ENCODE measurements around the gene SMIM11.
"Not testable (repeated sequence)": the region's sequence is repeated elsewhere in the genome, so short reads cannot be mapped to it uniquely, and the experiment has no call there.

Gene SMIM11

GRCh38 chr21:34374940-34375618 lies at the start of gene SMIM11:
SMIM11 (plus strand) TSS chr21:34375507; CDS start chr21:34379505, 3,998 bp downstream.
- not testable (repeated sequence) for DNase-seq (ENCODE audit: low read depth in 3 of 3)

GRCh38 chr21:34330055-34330454 lies 45.3 kb upstream of the SMIM11 start:
- DNase-seq (ENCODE audit: low read depth in 3 of 3) = no peak

- no peak for DNase-seq (ENCODE audit: low read depth in 3 of 3)
Observed at GRCh38 chr21:34331726-34332125, 43.6 kb upstream of the SMIM11 start.

- DNase-seq (ENCODE audit: low read depth in 3 of 3) = no peak
Observed at GRCh38 chr21:34332347-34332746, 43.0 kb upstream of the SMIM11 start.

- DNase-seq (ENCODE audit: low read depth in 3 of 3) = no peak
Observed at GRCh38 chr21:34333121-34333739, 42.1 kb upstream of the SMIM11 start.

GRCh38 chr21:34335316-34335715 lies 40.0 kb upstream of the SMIM11 start:
- DNase-seq (ENCODE audit: low read depth in 3 of 3) = no peak

- DNase-seq (ENCODE audit: low read depth in 3 of 3) = no peak
Observed at GRCh38 chr21:34336245-34336644, 39.1 kb upstream of the SMIM11 start.

GRCh38 chr21:34336756-34337391 lies 38.4 kb upstream of the SMIM11 start:
- no peak for DNase-seq (ENCODE audit: low read depth in 3 of 3)

GRCh38 chr21:34337741-34338140 lies 37.6 kb upstream of the SMIM11 start:
- no peak for DNase-seq (ENCODE audit: low read depth in 3 of 3)

GRCh38 chr21:34338226-34338625 lies 37.1 kb upstream of the SMIM11 start:
- no peak for DNase-seq (ENCODE audit: low read depth in 3 of 3)

GRCh38 chr21:34340061-34340460 lies 35.2 kb upstream of the SMIM11 start:
- no peak for DNase-seq (ENCODE audit: low read depth in 3 of 3)

GRCh38 chr21:34342476-34342875 lies 32.8 kb upstream of the SMIM11 start:
- DNase-seq (ENCODE audit: low read depth in 3 of 3) = no peak

GRCh38 chr21:34343347-34343746 lies 32.0 kb upstream of the SMIM11 start:
- DNase-seq (ENCODE audit: low read depth in 3 of 3) = no peak

GRCh38 chr21:34343838-34344381 lies 31.4 kb upstream of the SMIM11 start:
- DNase-seq (ENCODE audit: low read depth in 3 of 3) = no peak

GRCh38 chr21:34344584-34344983 lies 30.7 kb upstream of the SMIM11 start:
- DNase-seq (ENCODE audit: low read depth in 3 of 3) = no peak

GRCh38 chr21:34345091-34345871 lies 30.0 kb upstream of the SMIM11 start:
- no peak for DNase-seq (ENCODE audit: low read depth in 3 of 3)

- no peak for DNase-seq (ENCODE audit: low read depth in 3 of 3)
Observed at GRCh38 chr21:34345892-34346291, 29.4 kb upstream of the SMIM11 start.

GRCh38 chr21:34348890-34349519 lies 26.3 kb upstream of the SMIM11 start:
- no peak for DNase-seq (ENCODE audit: low read depth in 3 of 3)

- no peak for DNase-seq (ENCODE audit: low read depth in 3 of 3)
Observed at GRCh38 chr21:34351786-34352241, 23.5 kb upstream of the SMIM11 start.

- no peak for DNase-seq (ENCODE audit: low read depth in 3 of 3)
Observed at GRCh38 chr21:34352556-34352955, 22.8 kb upstream of the SMIM11 start.

GRCh38 chr21:34353182-34353581 lies 22.1 kb upstream of the SMIM11 start:
- no peak for DNase-seq (ENCODE audit: low read depth in 3 of 3)

Measured in stimulated activated CD4-positive, alpha-beta T cell treated with anti-CD3 and anti-CD28 coated beads, TNF-alpha, amount 100 ng/mL, for 4 hours (primary cell).